HepG2 (cell line): Measurements from ENCODE around the gene BMP2K. TPM values are rescaled to one million over a fixed set of nuclear protein-coding genes. Genes with fewer than 3 reads are reported as not detected.

Experiments
- ATAC-seq: fragments of 200-7000 bp; cut with Tn5 transposase; 3 replicates; pipeline ENCODE4 v1.9.1; 2020; ENCODE audit warnings: mild to moderate bottlenecking, moderate library complexity
- BruUV-seq: library from RNA; stranded (reverse); fragments of 400-500 nt; replicated peaks from 2 replicates; lab custom pipeline; 2021; lab: Mats Ljungman, UMichigan
- CTCF ChIA-PET: fragments of 300-600 bp; formaldehyde crosslinking; extraction: SDS; loops from one replicate; lab custom pipeline; 2021; ENCODE audit warnings: low total read pairs, inconsistent platforms, low intra/inter-chr PET ratio; lab: Yijun Ruan, JAX
- POLR2A ChIA-PET: fragments of 350-600 bp; sonication (Branson Sonifier 250); formaldehyde crosslinking; loops from one replicate; lab custom pipeline; 2020; ENCODE audit warnings: antibody characterized with exemption, inconsistent platforms; lab: Yijun Ruan, JAX
- DNase-seq: peaks from one replicate; pipeline ENCODE4 v3.0.0-alpha.2; 2015; ENCODE audit warnings: low spot score
- FAIRE-seq: peaks from 3 replicates; lab custom pipeline; 2011; peaks lifted over from hg19 to GRCh38; lab: Jason Lieb, UNC
- H2AFZ ChIP-seq: one replicate; pipeline ENCODE4 v1.6.1; 2011; ENCODE audit warnings: low read length, inconsistent platforms
- H3K27ac ChIP-seq: fragments of 300-600 bp; 3 replicates; pipeline ENCODE4 v1.8.0; 2011; ENCODE audit warnings: mixed run types, mild to moderate bottlenecking, mixed read lengths, low read length, inconsistent platforms; ENCODE audit not compliant: insufficient read depth; ENCODE audit errors: extremely low read length
- H3K27me3 ChIP-seq, 2 experiments: fragments of 200-600 bp in 1 of 2; 2 replicates in 1 of 2; 3 replicates in 1 of 2; pipeline versions ENCODE4 v1.6.0 to v1.8.0; 2011; ENCODE audit warnings: low read length in 2 of 2, mild to moderate bottlenecking in 2 of 2, moderate library complexity in 2 of 2, inconsistent platforms in 1 of 2; ENCODE audit not compliant: insufficient read depth in 2 of 2, control insufficient read depth in 1 of 2
- H3K36me3 ChIP-seq, 2 experiments: fragments of 200-600 bp in 1 of 2; replicated peaks in 1 of 2; 2 replicates in 1 of 2; 3 replicates in 1 of 2; pipeline versions ENCODE4 v1.5.1 to v1.8.0; 2011; ENCODE audit warnings: low read length in 2 of 2, inconsistent platforms in 1 of 2; ENCODE audit not compliant: insufficient read depth in 2 of 2, control insufficient read depth in 1 of 2
- H3K4me1 ChIP-seq: 2 replicates; pipeline ENCODE4 v1.5.1; 2012; ENCODE audit warnings: low read length, inconsistent platforms; ENCODE audit not compliant: insufficient read depth
- H3K4me2 ChIP-seq: 2 replicates; pipeline ENCODE4 v1.6.0; 2011; ENCODE audit warnings: low read depth, low read length, inconsistent platforms
- H3K4me3 ChIP-seq, 3 experiments: fragments of 200-600 bp in 1 of 3; sonication (generic), shearing (Covaris generic) in 1 of 3; replicated peaks in 1 of 3; 2 replicates each; pipeline ENCODE4 v1.5.1; 2011 to 2016; ENCODE audit warnings: low read length in 3 of 3, inconsistent platforms in 2 of 3, low read depth in 2 of 3, mild to moderate bottlenecking in 2 of 3, control low read depth in 1 of 3, mixed read lengths in 1 of 3; ENCODE audit not compliant: insufficient read depth in 1 of 3
- H3K79me2 ChIP-seq: one replicate; pipeline ENCODE4 v1.6.1; 2011; ENCODE audit warnings: low read length, inconsistent platforms; ENCODE audit not compliant: insufficient read depth
- H3K9ac ChIP-seq: 2 replicates; pipeline ENCODE4 v1.6.0; 2011; ENCODE audit warnings: mild to moderate bottlenecking, low read depth, low read length, inconsistent platforms; ENCODE audit not compliant: insufficient read depth
- H3K9me3 ChIP-seq: 2 replicates; pipeline ENCODE4 v1.5.1; 2012; ENCODE audit warnings: mild to moderate bottlenecking, low read length
- H4K20me1 ChIP-seq: 2 replicates; pipeline ENCODE4 v1.6.0; 2011; ENCODE audit warnings: inconsistent platforms, mild to moderate bottlenecking, low read length, moderate library complexity; ENCODE audit not compliant: insufficient read depth
- CBX1 ChIP-seq: IDR thresholded peaks from one replicate; pipeline ENCODE4 v1.6.1; 2016; ENCODE audit warnings: antibody characterized with exemption, low read depth
- CREB1 ChIP-seq, 2 experiments: fragments of 450-650 bp in 1 of 2; IDR thresholded peaks; 2 replicates each; pipeline ENCODE4 v1.6.1; 2016 to 2017; ENCODE audit warnings: control low read depth in 1 of 2, mild to moderate bottlenecking in 1 of 2, missing compliant biosample characterization in 1 of 2, missing genetic modification characterization in 1 of 2
- GTF2F1 ChIP-seq: fragments of 150-350 bp; IDR thresholded peaks from 2 replicates; pipeline ENCODE4 v1.6.1; 2014; ENCODE audit warnings: low read length
- GZF1 ChIP-seq: sonication (generic); formaldehyde crosslinking; IDR thresholded peaks from 2 replicates; pipeline ENCODE4 v1.5.1; 2020; ENCODE audit warnings: mild to moderate bottlenecking, missing genetic modification reagents
- PHB2 ChIP-seq: fragments of 450-650 bp; IDR thresholded peaks from 2 replicates; pipeline ENCODE4 v1.6.1; 2018; ENCODE audit not compliant: partially characterized antibody
- SAP130 ChIP-seq: IDR thresholded peaks from 2 replicates; pipeline ENCODE4 v1.6.1; 2016; ENCODE audit warnings: low read depth
- TEF ChIP-seq: sonication (generic); formaldehyde crosslinking; IDR thresholded peaks from 2 replicates; pipeline ENCODE4 v1.5.0; 2020; ENCODE audit warnings: missing genetic modification reagents
- ZFP62 ChIP-seq: sonication (generic); formaldehyde crosslinking; IDR thresholded peaks from 2 replicates; pipeline ENCODE4 v1.4.0; 2020; ENCODE audit warnings: missing genetic modification reagents
- WGBS: methylation state at CpG from one replicate; pipeline ENCODE4 v1.1.6; 2017; ENCODE audit warnings: low lambda C conversion rate; 5-methylcytosine and 5-hydroxymethylcytosine counted together
- in situ Hi-C: cut with HindIII; loops from 2 replicates; pipeline ENCODE4 v1.10.0; 2017; ENCODE audit warnings: low pct_unique_long_range_greater_than_20kb; ENCODE audit not compliant: extremely low pct_ligation_motif_present
- intact Hi-C: fragments of 100-400 bp; cut with micrococcal nuclease; formaldehyde crosslinking; loops from one replicate; pipeline ENCODE4 v1.10.0; 2022; ENCODE audit not compliant: unreplicated experiment
- polyA plus RNA-seq, 8 experiments: library from polyadenylated mRNA; depleted of rRNA in 3 of 8; stranded (reverse) in 7 of 8; unstranded in 1 of 8; fragments of >200 nt; fragmentation: Illumina TruSeq in 4 of 8; extraction: Trizol in 4 of 8; gene quantifications; 2 replicates each; pipeline versions ENCODE4 v1.2.1 to v1.2.3, GENCODE V29; 2011 to 2016; ENCODE audit warnings: low read depth in 4 of 8, missing spikeins in 1 of 8, mixed read lengths in 1 of 8; ENCODE audit not compliant: insufficient read depth in 1 of 8
- total RNA-seq, 5 experiments: library from RNA; depleted of rRNA; stranded (reverse); fragments of >200 nt; fragmentation: Illumina TruSeq; extraction: Trizol; gene quantifications; 2 replicates each; pipeline ENCODE4 v1.2.3, GENCODE V29; 2016; ENCODE audit warnings: low read depth in 1 of 5

The BMP2K gene
- total and polyA plus RNA-seq, 2 of the 13 experiments (the other 11 are each of a cell fraction or from before 2014, with no cell fraction given) = 8.6 to 15.2 TPM

- peak; percentile 48; the same call in 1 of the 2 replicates for TF ChIP-seq CREB1 (IDR thresholded peaks at IDR 0.05)
- no peak for TF ChIP-seq CREB1 (CRISPR knock-in tag; IDR thresholded peaks at IDR 0.05)
- TF ChIP-seq SAP130 (CRISPR knock-in tag) = peak; percentile 32
- TF ChIP-seq ZFP62 = no peak
These were observed 7.5 kb upstream of the BMP2K start (continued) for GRCh38 chr4:78768452-78769180.

GRCh38 chr4:78770091-78770642 lies 6.0 kb upstream of the BMP2K start:
- BruUV-seq = no TSS peak
- ChIA-PET POLR2A (no interaction called here), CTCF (no interaction called here)
- H3K4me2 ChIP-seq = no peak overlapping the region
- no peaks in the 10 kb centered on the region for H3K36me3 ChIP-seq
- TF ChIP-seq PHB2 = no peak
- no peak for TF ChIP-seq TEF (CRISPR knock-in tag)
- TF ChIP-seq GTF2F1 = no peak
- TF ChIP-seq CBX1 = no peak
- TF ChIP-seq GZF1 (CRISPR knock-in tag) = no peak
- 51% methylated on average over 3 of the region's 3 CpGs for WGBS
- H3K27ac ChIP-seq = no peak overlapping the region
- no peaks in the 10 kb centered on the region for H3K79me2 ChIP-seq
- DNase-seq = no peak
- peaks cover 10% of the 10 kb centered on the region for H3K4me1 ChIP-seq
- no peak overlapping the region for H3K9ac ChIP-seq
- intact Hi-C loops (loop anchor here (10.0 kb wide), 1 partner anchor 155 kb away; no protein-coding TSS in a partner anchor), in situ Hi-C loops (no loop called here)
- ATAC-seq = no peak
- H3K4me3 ChIP-seq = no peak overlapping the region
- FAIRE-seq = no peak
- no peaks in the 10 kb centered on the region for H3K9me3 ChIP-seq
- H2AFZ ChIP-seq = no peak overlapping the region
- peaks cover 0 to 1% of the 10 kb centered on the region in 2 experiments; a peak in 2 of 5 replicates for H3K27me3 ChIP-seq
- H4K20me1 ChIP-seq = no peaks in the 10 kb centered on the region
